ENCODE data around the gene KCND2.
A peak's percentile ranks its signal among the peaks of the same experiment; 100 is the strongest.
"Not testable (repeated sequence)": the region's sequence is repeated elsewhere in the genome, so short reads cannot be mapped to it uniquely, and the experiment has no call there.

Gene KCND2

GRCh38 chr7:120760851-120761250 lies 487.9 kb downstream of the KCND2 start:
- no peak for ATAC-seq

- no peak for ATAC-seq
Measured at GRCh38 chr7:120770206-120770605, 497.2 kb downstream of the KCND2 start.

- no peak for ATAC-seq
Measured at GRCh38 chr7:120774481-120774880, 501.5 kb downstream of the KCND2 start.

- ATAC-seq, result no peak
Measured at GRCh38 chr7:120775755-120776154, 502.8 kb downstream of the KCND2 start.

- ATAC-seq, result not testable (repeated sequence)
Measured at GRCh38 chr7:120779078-120779477, 506.1 kb downstream of the KCND2 start.

- ATAC-seq, result not testable (repeated sequence)
Measured at GRCh38 chr7:120780451-120780850, 507.5 kb downstream of the KCND2 start.

- no peak for ATAC-seq
Measured at GRCh38 chr7:120780938-120781337, 508.0 kb downstream of the KCND2 start.

GRCh38 chr7:120781924-120782323 lies 508.9 kb downstream of the KCND2 start:
- ATAC-seq, result not testable (repeated sequence)

DNA sequence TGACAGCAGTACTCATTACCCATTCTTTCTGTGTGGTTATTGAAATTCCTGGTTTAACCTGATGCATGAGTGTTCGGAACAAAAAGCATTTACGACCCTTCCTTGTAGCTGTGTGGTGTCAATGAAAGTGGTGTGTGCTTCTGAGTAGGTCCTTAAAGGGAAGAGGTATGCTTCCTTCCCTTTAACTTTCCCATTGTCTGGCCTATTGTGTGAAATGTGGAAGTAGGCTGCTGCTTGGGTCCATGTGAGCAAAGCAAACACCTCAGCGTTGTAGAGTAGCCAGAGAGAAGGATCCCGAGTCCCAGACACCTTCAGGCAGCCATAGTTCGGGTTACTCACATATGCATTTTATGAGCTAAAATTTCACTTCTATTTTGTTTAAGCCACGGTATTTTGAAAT lies 510.3 kb downstream of the KCND2 start:
- no peak for ATAC-seq

DNA sequence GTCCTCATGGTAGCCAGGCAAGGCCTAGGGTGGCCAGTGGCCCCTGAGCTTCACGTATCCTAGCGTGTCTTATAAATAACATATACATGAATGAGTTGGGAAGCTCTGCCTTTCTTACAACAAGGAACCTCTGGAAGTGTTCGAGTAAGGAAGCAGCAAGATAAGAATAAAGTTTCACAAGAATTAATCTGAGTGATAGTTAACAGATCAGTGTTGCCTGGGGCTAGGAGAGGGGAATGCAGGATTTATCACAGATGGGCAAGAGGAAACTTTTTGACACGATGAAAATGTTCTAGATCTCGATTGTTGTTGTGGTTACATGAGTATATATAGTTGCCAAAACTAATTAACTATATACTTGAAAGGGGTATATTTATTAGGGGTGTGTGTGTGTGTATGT lies 510.7 kb downstream of the KCND2 start:
- no peak for ATAC-seq

DNA sequence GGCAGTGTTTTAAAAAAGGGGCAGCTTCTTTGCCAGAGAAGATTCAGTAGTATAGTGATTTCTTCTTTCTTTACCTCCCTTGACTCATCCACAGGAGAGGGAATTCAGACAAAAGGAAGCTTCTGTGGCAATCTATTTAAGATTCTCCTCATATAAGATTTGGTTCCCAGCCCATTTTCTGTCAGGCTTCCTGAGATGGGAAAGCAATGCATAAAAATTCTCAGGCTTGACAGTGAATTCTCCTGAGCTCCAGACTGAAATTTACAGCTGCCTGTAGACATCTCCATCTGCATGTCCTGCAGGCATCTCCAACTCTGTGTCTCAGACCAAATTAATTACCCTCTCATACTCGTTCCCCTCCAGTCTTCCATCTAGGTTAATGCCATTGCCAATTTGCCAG lies 512.1 kb downstream of the KCND2 start:
- no peak for ATAC-seq

GRCh38 chr7:120792091-120792860 lies 519.3 kb downstream of the KCND2 start:
- peak; percentile 49 to 51 for ATAC-seq

DNA sequence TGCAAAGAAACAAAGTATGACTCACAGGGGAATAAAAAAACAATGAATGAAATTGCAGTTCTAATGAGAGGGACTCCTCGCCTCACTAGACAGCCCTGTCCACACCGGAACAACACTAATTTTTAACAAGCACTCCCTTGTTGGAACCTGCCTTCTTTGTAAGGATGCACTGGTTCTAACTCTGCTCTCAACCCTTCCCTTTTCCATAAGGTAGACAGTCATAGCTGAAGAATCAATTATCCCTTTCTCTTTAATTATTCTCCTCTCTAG lies 519.8 kb downstream of the KCND2 start:
- ATAC-seq, result no peak

GRCh38 chr7:120793213-120793936 lies 520.4 kb downstream of the KCND2 start:
- ATAC-seq, result no peak

- no peak for ATAC-seq
Measured at GRCh38 chr7:120794106-120794729, 521.2 kb downstream of the KCND2 start.

DNA sequence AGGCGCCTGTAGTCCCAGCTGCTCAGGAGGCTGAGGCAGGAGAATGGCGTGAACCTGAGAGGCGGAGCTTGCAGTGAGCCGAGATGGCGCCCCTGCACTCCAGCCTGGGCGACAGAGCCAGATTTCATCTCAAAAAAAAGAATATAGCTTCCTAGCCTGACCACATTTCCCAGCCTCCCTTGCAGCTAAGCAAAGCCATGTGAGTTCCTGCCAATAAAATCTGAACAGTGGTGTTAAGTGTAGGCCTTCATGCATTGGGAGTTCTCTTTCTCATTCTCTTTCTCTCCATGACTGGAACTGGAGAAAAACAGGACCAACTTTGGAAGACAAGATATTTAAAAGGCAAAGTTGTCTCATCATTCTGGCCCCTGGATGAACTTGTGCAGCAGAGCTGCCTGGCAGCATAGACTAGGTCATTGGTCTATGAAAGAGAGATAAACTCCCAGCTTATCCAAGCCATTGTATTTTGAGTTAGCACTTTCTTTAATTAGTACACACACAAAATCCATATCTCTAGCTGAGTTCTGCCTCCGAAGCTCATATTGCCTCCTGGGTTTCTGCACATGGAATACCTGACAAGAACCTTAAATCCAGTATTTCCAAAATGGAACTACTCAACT lies 524.2 kb downstream of the KCND2 start:
- ATAC-seq, result no peak

DNA sequence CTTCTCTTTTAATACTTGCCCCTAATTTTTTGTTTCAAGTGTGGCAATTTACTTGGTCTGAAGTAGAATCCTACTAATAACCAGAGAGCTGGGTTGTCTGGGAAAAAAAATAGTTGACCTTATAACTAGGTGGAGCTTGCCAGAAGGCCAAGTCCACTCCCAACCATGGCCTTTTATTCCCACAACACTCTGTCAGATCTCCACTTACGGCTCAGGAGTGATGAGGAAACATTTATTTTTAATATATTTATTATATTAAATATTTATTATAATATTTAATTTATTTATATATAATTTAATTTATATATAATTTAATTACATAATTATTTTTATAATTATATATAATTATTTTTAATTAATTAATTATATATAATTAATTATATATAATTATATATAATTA lies 526.2 kb downstream of the KCND2 start:
- no peak for ATAC-seq
